Parathyroid adenoma (tissue), 2 donors: Measurements from ENCODE around the gene PLEK.
"Not testable (repeated sequence)": the region's sequence is repeated elsewhere in the genome, so short reads cannot be mapped to it uniquely, and the experiment has no call there.

ENCODE experiments used
- H2AFZ ChIP-seq: fragments of 300-600 bp; sonication (generic); one replicate; pipeline ENCODE4 v1.7.0; 2017; ENCODE audit warnings: antibody characterized with exemption, mild to moderate bottlenecking
- H3K27ac ChIP-seq: fragments of 300-600 bp; sonication (generic); one replicate; pipeline ENCODE4 v1.7.0; 2017
- H3K27me3 ChIP-seq: fragments of 300-600 bp; sonication (generic); one replicate; pipeline ENCODE4 v1.7.0; 2017; ENCODE audit warnings: low read length; ENCODE audit not compliant: control insufficient read depth, insufficient read depth
- H3K36me3 ChIP-seq: fragments of 300-600 bp; sonication (generic); one replicate; pipeline ENCODE4 v1.7.0; 2017; ENCODE audit warnings: low read length; ENCODE audit not compliant: control insufficient read depth, insufficient read depth
- H3K4me1 ChIP-seq: fragments of 300-600 bp; sonication (generic); one replicate; pipeline ENCODE4 v1.7.0; 2017; ENCODE audit warnings: control low read depth
- H3K4me2 ChIP-seq: fragments of 300-600 bp; sonication (generic); one replicate; pipeline ENCODE4 v1.7.0; 2017; ENCODE audit warnings: low read length
- H3K4me3 ChIP-seq: fragments of 300-600 bp; sonication (generic); one replicate; pipeline ENCODE4 v1.7.0; 2017; ENCODE audit warnings: low read depth, low read length
- H3K79me2 ChIP-seq: fragments of 300-600 bp; sonication (generic); one replicate; pipeline ENCODE4 v1.7.0; 2017; ENCODE audit warnings: control low read depth
- H3K9ac ChIP-seq: fragments of 300-600 bp; sonication (generic); one replicate; pipeline ENCODE4 v1.7.0; 2017; ENCODE audit warnings: mild to moderate bottlenecking
- H3K9me3 ChIP-seq: fragments of 300-600 bp; sonication (generic); one replicate; pipeline ENCODE4 v1.7.0; 2017; ENCODE audit warnings: low read length; ENCODE audit not compliant: control insufficient read depth
- CTCF ChIP-seq: fragments of 300-600 bp; sonication (generic); IDR thresholded peaks from one replicate; pipeline ENCODE4 v1.7.0; 2017; ENCODE audit warnings: antibody characterized with exemption, mild to moderate bottlenecking
- donor health status: primary hyperparathyroidism.

PLEK gene

DNA sequence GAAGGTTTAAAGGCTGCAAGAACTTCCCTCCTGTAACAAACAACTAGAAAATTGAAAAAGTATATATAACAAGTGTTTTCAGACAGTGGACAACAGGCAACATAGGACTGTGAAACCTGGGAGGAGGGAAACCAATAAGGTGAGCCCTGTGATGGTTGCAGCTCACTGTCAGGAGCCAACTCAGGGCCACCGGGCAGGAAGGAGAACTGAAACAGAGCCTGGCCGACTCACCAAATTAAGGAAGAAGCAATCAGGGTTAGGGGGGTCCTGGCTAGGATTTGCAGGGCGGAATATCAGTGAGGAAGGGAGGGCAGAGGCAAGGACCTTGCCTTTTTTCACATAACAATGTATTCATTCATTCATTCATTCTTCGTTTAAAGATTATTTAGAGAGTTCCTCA is 23.5 kb upstream of the PLEK start:
- TF ChIP-seq CTCF, result no peak
- Histone ChIP-seq H2AFZ (no peak overlapping the region), H3K4me1 (no peaks in the 10 kb centered on the region)

DNA sequence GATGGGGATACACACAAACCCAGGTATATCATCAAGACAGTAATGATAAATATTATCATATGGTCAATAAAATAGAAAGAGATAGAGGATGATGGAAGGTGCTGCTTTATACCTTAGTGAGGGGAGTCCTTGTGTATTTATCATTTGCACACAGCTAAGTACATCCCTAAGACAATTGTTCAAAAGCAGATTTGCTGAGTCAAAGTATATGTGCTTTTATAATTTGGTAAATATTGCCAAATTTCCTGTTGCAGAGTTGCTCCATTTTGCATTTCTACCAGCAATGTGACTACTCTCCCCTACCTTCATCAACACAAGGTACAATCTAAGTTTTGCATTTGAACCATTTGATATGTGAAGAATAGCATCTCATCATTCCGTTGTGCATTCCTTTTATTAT is 22.6 kb upstream of the PLEK start:
- H3K27ac ChIP-seq, result no peak overlapping the region
- H3K36me3 ChIP-seq, result no peaks in the 10 kb centered on the region
- H3K79me2 ChIP-seq, result no peaks in the 10 kb centered on the region
- no peak overlapping the region for H3K9ac ChIP-seq
- H3K9me3 ChIP-seq, result no peaks in the 10 kb centered on the region
- H3K4me2 ChIP-seq, result no peak overlapping the region
- no peaks in the 10 kb centered on the region for H3K27me3 ChIP-seq
- no peak overlapping the region for H2AFZ ChIP-seq
- H3K4me3 ChIP-seq, result no peak overlapping the region
- TF ChIP-seq CTCF, result no peak
- no peaks in the 10 kb centered on the region for H3K4me1 ChIP-seq

More for the DNA sequence above, 23.5 kb upstream of the PLEK start:
- Histone ChIP-seq H3K79me2 (no peaks in the 10 kb centered on the region), H3K36me3 (no peaks in the 10 kb centered on the region), H3K4me3 (no peak overlapping the region), H3K27ac (no peak overlapping the region), H3K4me2 (no peak overlapping the region), H3K9ac (no peak overlapping the region), H3K27me3 (no peaks in the 10 kb centered on the region), H3K9me3 (no peaks in the 10 kb centered on the region)

GRCh38 chr2:68344031-68344430 is 21.1 kb upstream of the PLEK start:
- Histone ChIP-seq H3K4me3 (no peak overlapping the region), H3K79me2 (no peaks in the 10 kb centered on the region), H2AFZ (no peak overlapping the region), H3K36me3 (no peaks in the 10 kb centered on the region), H3K4me1 (no peaks in the 10 kb centered on the region), H3K27ac (no peak overlapping the region), H3K9ac (no peak overlapping the region), H3K27me3 (no peaks in the 10 kb centered on the region), H3K9me3 (no peaks in the 10 kb centered on the region), H3K4me2 (no peak overlapping the region)
- no peak for TF ChIP-seq CTCF

- no peak overlapping the region for H3K9ac ChIP-seq
- no peak overlapping the region for H3K4me2 ChIP-seq
- no peak overlapping the region for H3K4me3 ChIP-seq
- H3K27me3 ChIP-seq, result no peaks in the 10 kb centered on the region
- no peaks in the 10 kb centered on the region for H3K36me3 ChIP-seq
- no peak overlapping the region for H3K27ac ChIP-seq
- no peaks in the 10 kb centered on the region for H3K4me1 ChIP-seq
- no peak overlapping the region for H2AFZ ChIP-seq
- H3K9me3 ChIP-seq, result no peaks in the 10 kb centered on the region
- H3K79me2 ChIP-seq, result no peaks in the 10 kb centered on the region
- TF ChIP-seq CTCF, result no peak
Observed at GRCh38 chr2:68345129-68345875, 19.8 kb upstream of the PLEK start.

GRCh38 chr2:68349091-68349490 is 16.0 kb upstream of the PLEK start:
- not testable (repeated sequence) for H3K27ac ChIP-seq, H3K9ac ChIP-seq, H3K36me3 ChIP-seq, H2AFZ ChIP-seq, H3K4me3 ChIP-seq, H3K79me2 ChIP-seq, H3K4me2 ChIP-seq, H3K4me1 ChIP-seq, H3K9me3 ChIP-seq, H3K27me3 ChIP-seq
